Pancreas (tissue), 10 donors: ENCODE data around the gene RAE1. TPM values are rescaled to one million over a fixed set of nuclear protein-coding genes. Genes with fewer than 3 reads are reported as not detected.

Experiments used
- ATAC-seq, 4 donors: fragments of 200-7000 bp; cut with Tn5 transposase; one replicate each; pipeline versions ENCODE4 v1.8.0 to v1.9.1; 2020; ENCODE audit warnings: mild to moderate bottlenecking in 4 of 4, moderate library complexity in 4 of 4
- DNase-seq, 6 donors: peaks; one replicate each; pipeline ENCODE4 v3.0.0-alpha.2; 2020
- FAIRE-seq: peaks from 2 replicates; lab custom pipeline; 2012; peaks lifted over from hg19 to GRCh38; lab: Jason Lieb, UNC
- H3K27ac ChIP-seq, 4 donors: fragments of 200-600 bp; sonication (generic); 1 replicate in 3 of 4; 2 replicates in 1 of 4; pipeline versions ENCODE4 v1.5.0 to v1.8.0; 2020
- H3K27me3 ChIP-seq, 4 donors: fragments of 200-600 bp; one replicate each; pipeline ENCODE4 v1.8.0; 2021
- H3K36me3 ChIP-seq, 3 donors: fragments of 200-600 bp; sonication (generic) in 1 of 3; one replicate each; pipeline versions ENCODE4 v1.5.0 to v1.8.0; 2020 to 2021
- H3K4me1 ChIP-seq, 3 donors: fragments of 200-600 bp; one replicate each; pipeline ENCODE4 v1.8.0; 2021
- H3K4me3 ChIP-seq, 4 donors: fragments of 200-600 bp; sonication (generic) in 2 of 4; one replicate each; pipeline versions ENCODE4 v1.5.0 to v1.8.0; 2020 to 2021
- H3K9me3 ChIP-seq, 4 donors: fragments of 200-600 bp; one replicate each; pipeline ENCODE4 v1.8.0; 2021
- WGBS, 2 donors: extraction: QIAGEN DNeasy Blood & Tissue Kit; methylation state at CpG; one replicate each; pipeline ENCODE4 v1.1.7; 2013; 5-methylcytosine and 5-hydroxymethylcytosine counted together
- intact Hi-C, 3 donors: fragments of 100-400 bp; cut with DNase I; formaldehyde crosslinking; loops; one replicate each; pipeline versions ENCODE4 v1.11.1 to v1.14.2; 2022
- polyA plus RNA-seq, 2 donors: library from polyadenylated mRNA; stranded (reverse); fragments of 200-250 nt; gene quantifications; one replicate each; pipeline ENCODE4 v1.2.3, GENCODE V29; 2013
- total RNA-seq, 6 donors: library from RNA; stranded (reverse); fragmentation: NEBNext Ultra II Directional in 4 of 6; extraction: Animal tissue kit (Norgen Biotek cat#: 25700) in 4 of 6; gene quantifications; one replicate each; pipeline versions ENCODE4 v1.2.1 to v1.2.4, GENCODE V29; 2021 to 2023
- TF ChIP-seq, protein P1 (sequence below), 4 donors: fragments of 200-600 bp; sonication (generic) in 3 of 4; IDR thresholded peaks; one replicate each; pipeline versions ENCODE4 v1.5.0 to v1.8.0; 2021; ENCODE audit warnings: antibody characterized with exemption in 4 of 4
- donor health status: healthy with polysubstance abuse.
- donor health status: DM: no; HTN: no; CAD: no; lungs with moderate emphysema.
- donor health status: DM: no; HTN: no; CAD: no.
- donor health status: control.
- donor health status: control.
- donor health status: Bipolar disorder and iron deficiency.
- donor health status: DM: yes; HTN: yes; CAD: no.
- donor health status: DM: no; HTN: no; CAD: no.
- donor health status: DM: no; HTN: no; CAD: no.
- donor health status: DM: yes; HTN: yes; CAD: no.

Gene RAE1
- total and polyA plus RNA-seq, 8 donors = 4.3 to 13.5 (median 6.6) TPM

DNA sequence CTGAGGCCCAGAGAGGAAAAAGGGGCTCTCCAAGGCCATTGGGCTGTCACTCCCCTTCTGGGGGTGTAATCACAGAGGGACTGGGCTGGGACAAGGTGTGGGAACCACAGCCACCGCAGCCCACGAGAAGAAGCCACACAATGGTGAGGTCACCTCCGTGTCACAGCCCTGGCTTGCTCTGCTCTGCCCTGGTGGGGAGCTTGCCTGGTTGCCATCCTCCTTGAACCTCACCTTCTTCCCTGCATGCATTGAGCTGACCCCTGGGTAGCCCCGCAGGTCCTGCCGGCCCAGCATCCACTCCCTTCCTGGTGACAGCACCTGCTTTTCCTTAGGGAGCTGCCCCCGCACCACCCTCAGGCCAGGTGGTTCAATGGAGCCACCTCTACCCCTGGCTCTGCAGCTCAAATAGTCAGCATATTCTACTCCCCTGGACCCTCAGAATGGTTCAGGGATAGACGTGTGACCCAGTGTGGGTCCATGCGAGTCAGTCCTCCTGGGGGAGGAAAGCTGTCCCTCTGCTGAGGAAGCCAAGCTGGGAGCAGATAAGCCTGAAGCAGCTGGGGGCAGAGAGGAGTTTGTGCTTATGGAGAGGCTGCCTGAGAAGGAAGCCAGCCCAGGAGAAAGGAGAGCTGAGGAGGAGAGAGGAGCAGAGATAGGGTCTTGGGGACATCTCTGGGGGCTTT, 61.4 kb downstream of the RAE1 start:
- WGBS, 2 donors = 66 to 77% methylated on average over 8 of the region's 8 CpGs

DNA sequence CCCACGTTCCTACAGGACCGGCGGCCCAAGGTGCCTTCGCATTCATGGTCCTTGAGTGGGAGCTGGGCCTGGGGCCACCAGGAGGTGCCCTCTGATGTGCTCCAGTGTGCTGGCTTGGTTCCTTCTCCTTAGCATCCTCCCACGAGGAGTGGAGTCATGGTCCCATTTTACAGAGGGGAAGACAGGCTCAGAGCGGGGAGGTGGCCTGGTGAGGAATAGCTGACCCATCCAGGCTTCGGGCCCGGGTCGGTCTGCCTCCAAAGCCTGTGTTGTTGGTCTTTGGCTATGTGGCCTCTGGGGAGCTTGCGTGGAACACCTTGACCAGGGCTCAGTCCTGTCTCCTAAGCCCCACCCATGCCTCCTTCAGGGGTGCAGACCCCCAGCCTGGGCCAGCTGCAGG, 62.9 kb downstream of the RAE1 start:
- Histone ChIP-seq H3K27me3 (no peaks in the 10 kb centered on the region), H3K36me3 (no peaks in the 10 kb centered on the region), H3K4me1 (no peaks in the 10 kb centered on the region), H3K9me3 (no peaks in the 10 kb centered on the region), H3K4me3 (no peak overlapping the region), H3K27ac (no peak overlapping the region)
- DNase-seq (peak in 2 of 6 donors; percentile 12 to 26), ATAC-seq (no peak), FAIRE-seq (no peak)
- TF ChIP-seq, protein P1, sequence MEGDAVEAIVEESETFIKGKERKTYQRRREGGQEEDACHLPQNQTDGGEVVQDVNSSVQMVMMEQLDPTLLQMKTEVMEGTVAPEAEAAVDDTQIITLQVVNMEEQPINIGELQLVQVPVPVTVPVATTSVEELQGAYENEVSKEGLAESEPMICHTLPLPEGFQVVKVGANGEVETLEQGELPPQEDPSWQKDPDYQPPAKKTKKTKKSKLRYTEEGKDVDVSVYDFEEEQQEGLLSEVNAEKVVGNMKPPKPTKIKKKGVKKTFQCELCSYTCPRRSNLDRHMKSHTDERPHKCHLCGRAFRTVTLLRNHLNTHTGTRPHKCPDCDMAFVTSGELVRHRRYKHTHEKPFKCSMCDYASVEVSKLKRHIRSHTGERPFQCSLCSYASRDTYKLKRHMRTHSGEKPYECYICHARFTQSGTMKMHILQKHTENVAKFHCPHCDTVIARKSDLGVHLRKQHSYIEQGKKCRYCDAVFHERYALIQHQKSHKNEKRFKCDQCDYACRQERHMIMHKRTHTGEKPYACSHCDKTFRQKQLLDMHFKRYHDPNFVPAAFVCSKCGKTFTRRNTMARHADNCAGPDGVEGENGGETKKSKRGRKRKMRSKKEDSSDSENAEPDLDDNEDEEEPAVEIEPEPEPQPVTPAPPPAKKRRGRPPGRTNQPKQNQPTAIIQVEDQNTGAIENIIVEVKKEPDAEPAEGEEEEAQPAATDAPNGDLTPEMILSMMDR (IDR thresholded peaks at IDR 0.05) = no peak
- WGBS, 2 donors = 84 to 89% methylated on average over 10 of the region's 10 CpGs
- intact Hi-C loops = no loop called here

More for the DNA sequence above, 61.4 kb downstream of the RAE1 start:
- no peaks in the 10 kb centered on the region for H3K27me3 ChIP-seq
- H3K36me3 ChIP-seq = peaks cover 0 to 12% (median 6%) of the 10 kb centered on the region in 3 donors
- no peak overlapping the region for H3K27ac ChIP-seq
- H3K9me3 ChIP-seq = no peaks in the 10 kb centered on the region
- intact Hi-C loops = no loop called here
- no peaks in the 10 kb centered on the region for H3K4me1 ChIP-seq
- FAIRE-seq = no peak
- H3K4me3 ChIP-seq = no peak overlapping the region
- no peak for ATAC-seq
- TF ChIP-seq, protein P1 (IDR thresholded peaks at IDR 0.05) = no peak
- peak in 1 of 6 donors; percentile 33 for DNase-seq

DNA sequence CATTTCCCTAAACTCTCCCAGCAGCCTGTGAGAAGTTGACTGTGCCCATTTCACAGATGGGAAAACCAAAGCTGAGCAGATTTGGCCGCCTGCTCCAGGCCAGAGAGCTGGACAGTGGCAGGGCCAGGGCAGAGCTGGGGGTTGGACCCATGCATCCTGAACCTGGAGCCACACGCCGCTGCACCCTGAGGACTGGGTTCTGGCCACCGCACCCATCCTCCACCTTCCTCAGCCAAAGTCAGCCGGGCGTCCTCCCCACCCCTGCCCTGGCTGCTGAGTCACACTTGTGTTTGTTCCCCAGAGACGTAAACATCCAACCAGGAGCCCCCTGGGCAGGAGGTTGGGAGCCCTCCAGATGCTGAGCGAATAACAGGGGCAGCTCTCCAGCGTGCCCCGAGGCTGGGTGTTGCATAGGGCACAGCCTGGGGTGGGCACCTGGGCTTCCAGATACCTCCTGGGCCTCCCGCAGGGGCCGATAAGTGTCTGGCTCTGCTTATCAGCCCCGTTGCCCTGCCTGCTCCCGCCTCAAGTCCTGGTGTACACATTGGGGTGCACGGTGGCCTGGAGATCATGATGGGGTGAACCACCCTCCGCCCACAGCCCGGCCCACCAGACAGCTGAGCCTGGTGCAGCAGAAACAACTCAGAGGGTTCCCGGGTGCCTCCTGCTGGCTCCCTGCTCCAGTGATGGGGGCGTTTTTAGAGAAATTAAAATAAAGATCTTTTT, 64.0 kb downstream of the RAE1 start:
- no peaks in the 10 kb centered on the region for H3K9me3 ChIP-seq
- DNase-seq (peak in 2 of 6 donors; percentile 12 to 39), ATAC-seq (no peak), FAIRE-seq (no peak)
- intact Hi-C loops = no loop called here
- H3K27me3 ChIP-seq = no peaks in the 10 kb centered on the region
- no peak overlapping the region for H3K27ac ChIP-seq
- H3K4me1 ChIP-seq = no peaks in the 10 kb centered on the region
- 66 to 79% methylated on average over 19 of the region's 19 CpGs for WGBS, 2 donors
- TF ChIP-seq, protein P1 (IDR thresholded peaks at IDR 0.05) = no peak
- H3K4me3 ChIP-seq = no peak overlapping the region
- H3K36me3 ChIP-seq = no peaks in the 10 kb centered on the region

DNA sequence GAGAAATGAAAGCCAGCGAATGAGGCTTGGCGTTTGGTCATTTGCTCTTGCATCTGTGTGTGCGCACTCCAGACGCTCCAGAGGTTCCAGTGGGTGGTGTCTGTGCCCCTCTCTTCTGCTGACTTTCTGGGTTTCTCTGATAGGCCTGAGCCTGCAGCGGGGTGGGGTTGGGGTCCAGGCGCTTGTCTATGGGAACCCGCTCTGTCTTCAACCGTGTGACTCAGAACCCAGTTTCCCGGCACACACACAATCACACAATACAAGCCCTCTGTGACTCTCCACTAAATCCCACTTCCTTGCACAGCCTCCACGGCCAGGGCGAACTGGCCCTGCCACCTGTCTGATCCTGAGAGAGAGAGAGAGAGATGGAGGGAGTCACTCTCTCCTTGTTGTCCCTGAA, 64.7 kb downstream of the RAE1 start:
- Histone ChIP-seq H3K4me3 (no peak overlapping the region), H3K9me3 (no peaks in the 10 kb centered on the region), H3K4me1 (no peaks in the 10 kb centered on the region), H3K27me3 (no peaks in the 10 kb centered on the region), H3K36me3 (no peaks in the 10 kb centered on the region), H3K27ac (no peak overlapping the region)
- TF ChIP-seq, protein P1 (IDR thresholded peaks at IDR 0.05) = no peak
- intact Hi-C loops = no loop called here
- DNase-seq (no peak), ATAC-seq (no peak), FAIRE-seq (no peak)
- 86 to 93% methylated on average over 11 of the region's 11 CpGs for WGBS, 2 donors
